Measurements from ENCODE around the gene AUNIP.
"Not testable (repeated sequence)": the region's sequence is repeated elsewhere in the genome, so short reads cannot be mapped to it uniquely, and the experiment has no call there.

AUNIP gene

DNA sequence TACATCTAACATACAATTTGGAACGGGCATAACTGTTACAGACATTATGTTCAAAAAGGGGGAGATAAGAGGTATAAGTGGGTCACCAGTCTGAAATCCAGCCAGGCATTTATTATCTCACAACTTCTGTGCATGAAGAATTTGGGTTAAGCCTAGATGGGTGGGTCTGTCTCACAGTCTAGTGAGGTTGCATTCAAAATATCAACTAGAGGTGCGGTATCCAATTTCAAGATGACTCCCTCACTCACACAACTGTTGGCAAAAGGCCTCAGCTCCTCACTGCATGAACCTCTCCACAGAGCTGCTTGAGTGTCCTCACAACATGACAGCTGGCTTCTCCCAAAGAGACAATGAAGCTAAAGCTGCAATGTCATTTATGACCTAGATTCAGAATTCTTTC lies 4.7 kb downstream of the AUNIP start:
- Histone ChIP-seq H3K4me1 (ENCODE audit: insufficient read depth, insufficient read length) (no peaks in the 10 kb centered on the region), H3K4me3 (ENCODE audit: insufficient read length, low read depth) (no peak overlapping the region), H3K9me3 (ENCODE audit: insufficient read depth, low read length) (no peaks in the 10 kb centered on the region), H3K36me3 (ENCODE audit: insufficient read depth, insufficient read length, low read length) (peaks cover 6% of the 10 kb centered on the region), H3K9ac (ENCODE audit: insufficient read length, low read depth) (no peak overlapping the region), H3K27me3 (ENCODE audit: insufficient read depth, insufficient read length) (no peaks in the 10 kb centered on the region)
- TF ChIP-seq ZNF274 (IDR thresholded peaks at IDR 0.05; ENCODE audit: low read depth, low read length) (no peak), YY1 (IDR thresholded peaks at IDR 0.05; ENCODE audit: insufficient read depth, insufficient read length) (no peak), SUZ12 (IDR thresholded peaks at IDR 0.05; ENCODE audit: extremely low read depth, insufficient read depth, insufficient read length) (no peak)
- DNase-seq (ENCODE audit: low read depth, low spot score): no peak

DNA sequence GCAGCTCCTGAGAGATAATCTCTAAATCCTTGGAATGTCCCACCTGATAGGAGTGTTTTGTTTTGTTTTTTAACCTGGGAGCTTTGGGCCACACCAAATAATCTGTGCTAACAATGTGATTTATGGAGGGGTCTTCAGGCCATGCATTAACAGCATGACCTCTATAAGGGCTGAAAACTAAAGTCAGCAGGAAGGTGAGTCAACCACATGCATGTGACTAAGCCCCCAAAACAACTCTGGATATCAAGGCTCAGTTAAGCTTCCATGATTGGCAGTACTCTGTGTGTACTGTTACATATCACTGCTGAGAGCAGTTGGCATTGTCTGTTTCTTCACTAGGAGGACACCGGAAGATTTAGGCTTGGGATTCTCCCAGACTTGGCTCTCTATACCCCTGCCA lies 10.7 kb downstream of the AUNIP start:
- TF ChIP-seq ZNF274 (IDR thresholded peaks at IDR 0.05; ENCODE audit: low read depth, low read length): no peak
- TF ChIP-seq YY1 (IDR thresholded peaks at IDR 0.05; ENCODE audit: insufficient read depth, insufficient read length): no peak
- no peak for TF ChIP-seq SUZ12 (IDR thresholded peaks at IDR 0.05; ENCODE audit: extremely low read depth, insufficient read depth, insufficient read length)
- Histone ChIP-seq H3K4me1 (ENCODE audit: insufficient read depth, insufficient read length) (no peaks in the 10 kb centered on the region), H3K9ac (ENCODE audit: insufficient read length, low read depth) (no peak overlapping the region), H3K36me3 (ENCODE audit: insufficient read depth, insufficient read length, low read length) (peaks cover 2% of the 10 kb centered on the region), H3K27me3 (ENCODE audit: insufficient read depth, insufficient read length) (no peaks in the 10 kb centered on the region), H3K4me3 (ENCODE audit: insufficient read length, low read depth) (no peak overlapping the region), H3K9me3 (ENCODE audit: insufficient read depth, low read length) (no peaks in the 10 kb centered on the region)
- DNase-seq (ENCODE audit: low read depth, low spot score): no peak

DNA sequence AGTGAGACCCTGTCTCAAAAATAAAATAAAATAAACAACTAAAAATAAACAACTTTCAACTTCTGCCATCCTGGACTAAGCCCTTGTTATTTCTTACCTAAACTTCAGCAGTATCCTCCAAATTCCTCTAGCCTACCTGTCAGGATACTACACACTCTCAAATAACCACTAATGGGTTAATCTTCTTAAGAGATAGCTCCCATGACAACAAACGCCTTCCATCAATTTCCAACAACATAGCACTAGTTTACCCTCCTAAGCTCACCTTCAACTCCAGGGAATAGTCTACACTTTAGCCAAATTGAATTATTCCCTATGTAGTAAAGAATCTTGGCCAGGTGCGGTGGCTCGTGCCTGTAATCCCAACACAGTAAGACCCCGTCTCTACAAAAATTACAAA lies 11.3 kb downstream of the AUNIP start:
- TF ChIP-seq YY1 (IDR thresholded peaks at IDR 0.05; ENCODE audit: insufficient read depth, insufficient read length) (no peak), SUZ12 (IDR thresholded peaks at IDR 0.05; ENCODE audit: extremely low read depth, insufficient read depth, insufficient read length) (no peak), ZNF274 (IDR thresholded peaks at IDR 0.05; ENCODE audit: low read depth, low read length) (no peak)
- no peak for DNase-seq (ENCODE audit: low read depth, low spot score)
- Histone ChIP-seq H3K36me3 (ENCODE audit: insufficient read depth, insufficient read length, low read length) (no peaks in the 10 kb centered on the region), H3K27me3 (ENCODE audit: insufficient read depth, insufficient read length) (no peaks in the 10 kb centered on the region), H3K9me3 (ENCODE audit: insufficient read depth, low read length) (no peaks in the 10 kb centered on the region), H3K4me3 (ENCODE audit: insufficient read length, low read depth) (no peak overlapping the region), H3K9ac (ENCODE audit: insufficient read length, low read depth) (no peak overlapping the region), H3K4me1 (ENCODE audit: insufficient read depth, insufficient read length) (no peaks in the 10 kb centered on the region)

DNA sequence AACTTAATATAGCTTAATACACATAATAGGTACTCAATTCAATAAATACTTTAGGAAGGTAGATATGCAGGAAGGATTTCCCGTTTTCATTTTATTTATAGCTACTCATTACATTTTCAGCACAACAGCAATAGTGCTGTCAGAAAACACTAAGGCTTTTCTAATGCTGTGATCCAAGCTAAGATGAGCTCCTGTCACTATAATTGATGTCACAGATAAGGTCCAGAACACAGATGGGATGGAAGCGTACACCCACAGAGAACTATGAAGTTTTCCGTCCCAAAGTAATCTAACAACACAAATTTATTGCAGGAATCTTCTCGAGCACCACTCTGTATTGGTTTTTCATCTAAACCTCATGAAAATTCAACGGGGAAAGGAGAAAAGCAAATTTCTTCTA lies 13.6 kb downstream of the AUNIP start:
- Histone ChIP-seq H3K9ac (ENCODE audit: insufficient read length, low read depth) (no peak overlapping the region), H3K4me1 (ENCODE audit: insufficient read depth, insufficient read length) (no peaks in the 10 kb centered on the region), H3K4me3 (ENCODE audit: insufficient read length, low read depth) (no peak overlapping the region), H3K36me3 (ENCODE audit: insufficient read depth, insufficient read length, low read length) (no peaks in the 10 kb centered on the region), H3K27me3 (ENCODE audit: insufficient read depth, insufficient read length) (no peaks in the 10 kb centered on the region), H3K9me3 (ENCODE audit: insufficient read depth, low read length) (no peaks in the 10 kb centered on the region)
- no peak for DNase-seq (ENCODE audit: low read depth, low spot score)
- TF ChIP-seq YY1 (IDR thresholded peaks at IDR 0.05; ENCODE audit: insufficient read depth, insufficient read length) (no peak), SUZ12 (IDR thresholded peaks at IDR 0.05; ENCODE audit: extremely low read depth, insufficient read depth, insufficient read length) (no peak), ZNF274 (IDR thresholded peaks at IDR 0.05; ENCODE audit: low read depth, low read length) (no peak)

DNA sequence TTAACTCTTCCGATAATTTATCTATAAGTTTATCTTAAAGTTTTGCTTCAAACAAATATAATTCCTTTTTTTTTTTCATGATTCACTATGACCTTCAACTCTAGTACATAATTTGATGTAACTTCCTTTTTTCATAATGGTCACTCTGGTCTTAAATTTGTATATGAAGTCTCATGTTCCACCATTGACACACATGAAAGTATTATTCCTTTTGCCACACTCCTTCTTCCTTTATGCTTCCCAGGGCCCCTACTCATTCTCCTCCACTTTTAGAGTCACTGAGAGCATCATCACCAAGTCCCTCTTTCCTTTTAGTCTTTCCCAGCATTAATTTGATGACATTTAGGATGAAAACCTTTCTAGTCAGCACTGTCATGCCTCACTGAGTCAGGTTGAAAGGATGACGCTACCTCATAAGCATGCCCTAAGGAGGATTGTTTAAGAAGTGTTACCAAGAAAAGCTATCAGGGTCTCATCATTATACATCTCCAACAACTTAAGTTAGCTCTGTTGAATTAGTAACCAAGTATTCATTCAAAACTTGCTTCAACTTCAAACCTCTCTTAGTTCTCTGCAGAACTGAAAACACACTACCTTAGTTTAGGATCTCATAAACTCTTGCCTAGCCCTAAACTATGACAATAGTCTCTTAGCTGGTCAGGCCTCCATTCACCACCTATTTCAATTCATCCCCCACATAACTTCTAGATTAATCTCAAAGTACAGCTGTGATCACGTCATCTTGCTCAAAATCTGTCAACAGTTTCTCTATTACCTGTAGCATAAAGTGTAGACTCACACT lies 14.5 kb downstream of the AUNIP start:
- no peak for TF ChIP-seq ZNF274 (IDR thresholded peaks at IDR 0.05; ENCODE audit: low read depth, low read length)
- no peak for TF ChIP-seq YY1 (IDR thresholded peaks at IDR 0.05; ENCODE audit: insufficient read depth, insufficient read length)
- TF ChIP-seq SUZ12 (IDR thresholded peaks at IDR 0.05; ENCODE audit: extremely low read depth, insufficient read depth, insufficient read length): no peak
- Histone ChIP-seq H3K9ac (ENCODE audit: insufficient read length, low read depth) (no peak overlapping the region), H3K27me3 (ENCODE audit: insufficient read depth, insufficient read length) (no peaks in the 10 kb centered on the region), H3K4me3 (ENCODE audit: insufficient read length, low read depth) (no peak overlapping the region), H3K9me3 (ENCODE audit: insufficient read depth, low read length) (no peaks in the 10 kb centered on the region), H3K4me1 (ENCODE audit: insufficient read depth, insufficient read length) (no peaks in the 10 kb centered on the region), H3K36me3 (ENCODE audit: insufficient read depth, insufficient read length, low read length) (no peaks in the 10 kb centered on the region)
- no peak for DNase-seq (ENCODE audit: low read depth, low spot score)

DNA sequence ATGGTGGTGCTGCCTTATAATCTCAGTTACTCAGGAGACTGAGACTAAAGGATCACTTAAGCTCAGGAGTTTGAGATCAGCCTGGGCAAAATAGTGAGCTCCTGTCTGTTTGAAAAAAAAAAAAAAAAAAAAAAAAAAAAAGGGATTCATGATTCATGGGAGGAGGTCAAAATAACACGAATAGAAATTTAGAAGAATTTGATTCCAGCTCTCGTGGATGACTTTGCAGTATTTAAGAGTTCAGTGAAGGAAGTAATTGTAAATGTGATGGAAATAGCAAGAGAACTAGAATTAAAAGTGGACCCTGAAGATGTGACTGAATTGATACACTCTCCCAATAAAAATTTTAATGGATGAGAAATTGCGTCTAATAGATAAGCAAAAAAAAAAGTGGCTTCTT lies 15.8 kb downstream of the AUNIP start:
- no peak for DNase-seq (ENCODE audit: low read depth, low spot score)
- TF ChIP-seq YY1 (IDR thresholded peaks at IDR 0.05; ENCODE audit: insufficient read depth, insufficient read length) (no peak), SUZ12 (IDR thresholded peaks at IDR 0.05; ENCODE audit: extremely low read depth, insufficient read depth, insufficient read length) (no peak), ZNF274 (IDR thresholded peaks at IDR 0.05; ENCODE audit: low read depth, low read length) (no peak)
- no peaks in the 10 kb centered on the region for H3K36me3 ChIP-seq (ENCODE audit: insufficient read depth, insufficient read length, low read length)
- no peaks in the 10 kb centered on the region for H3K27me3 ChIP-seq (ENCODE audit: insufficient read depth, insufficient read length)
- no peaks in the 10 kb centered on the region for H3K9me3 ChIP-seq (ENCODE audit: insufficient read depth, low read length)
- no peaks in the 10 kb centered on the region for H3K4me1 ChIP-seq (ENCODE audit: insufficient read depth, insufficient read length)
- H3K4me3 ChIP-seq (ENCODE audit: insufficient read length, low read depth): no peak overlapping the region
- no peak overlapping the region for H3K9ac ChIP-seq (ENCODE audit: insufficient read length, low read depth)

DNA sequence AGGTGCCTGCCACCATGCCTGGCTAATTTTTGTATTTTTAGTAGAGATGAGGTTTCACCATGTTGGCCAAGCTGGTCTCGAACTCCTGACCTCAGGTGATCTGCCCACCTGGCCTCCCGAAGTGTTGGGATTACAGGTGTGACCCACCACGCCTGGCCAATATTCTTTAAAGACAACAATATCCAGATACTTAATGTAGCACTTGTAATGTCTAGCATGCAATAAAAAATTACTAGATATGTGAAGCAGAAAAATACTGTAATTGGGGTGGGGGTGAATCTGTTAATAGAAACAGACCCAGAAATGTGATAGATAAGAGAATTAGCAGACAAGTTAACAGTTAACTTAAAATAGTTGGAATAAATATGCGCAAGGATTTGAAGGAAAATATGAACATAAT lies 19.4 kb downstream of the AUNIP start:
- H3K9me3 ChIP-seq (ENCODE audit: insufficient read depth, low read length); H3K4me3 ChIP-seq (ENCODE audit: insufficient read length, low read depth); H3K27me3 ChIP-seq (ENCODE audit: insufficient read depth, insufficient read length); H3K9ac ChIP-seq (ENCODE audit: insufficient read length, low read depth); H3K4me1 ChIP-seq (ENCODE audit: insufficient read depth, insufficient read length); DNase-seq (ENCODE audit: low read depth, low spot score): not testable (repeated sequence)
- peaks cover 26% of the 10 kb centered on the region for H3K36me3 ChIP-seq (ENCODE audit: insufficient read depth, insufficient read length, low read length)
